ENCODE data around the gene SOX18. TPM values are rescaled to one million over a fixed set of nuclear protein-coding genes. Genes with fewer than 3 reads are reported as not detected.

SOX18 gene
- polyA plus RNA-seq, 1 donor, result 5.3 TPM

Other genes with a start within 250 kb of the SOX18 start
- gene ZBTB46, start 218.4 kb downstream of the SOX18 start, polyA plus RNA-seq, result 4.1 TPM
- not detected for gene ABHD16B, start 188.1 kb downstream of the SOX18 start, polyA plus RNA-seq
- 63.6 TPM for gene TPD52L2, start 184.4 kb downstream of the SOX18 start, polyA plus RNA-seq
- gene DNAJC5, start 154.5 kb downstream of the SOX18 start, polyA plus RNA-seq, result 21.9 TPM
- 54.2 TPM for gene UCKL1, start 93.2 kb downstream of the SOX18 start, polyA plus RNA-seq
- 8.1 TPM for gene ZNF512B, start 79.7 kb downstream of the SOX18 start, polyA plus RNA-seq
- gene SAMD10, start 70.0 kb downstream of the SOX18 start, polyA plus RNA-seq, result 5.0 TPM
- 59.7 TPM for gene PRPF6, start 68.5 kb downstream of the SOX18 start, polyA plus RNA-seq
- gene C20orf204, start 13.5 kb downstream of the SOX18 start, polyA plus RNA-seq, result 1.2 TPM
- 32.6 TPM for gene TCEA2, start 13.6 kb upstream of the SOX18 start, polyA plus RNA-seq
- gene RGS19, start 29.9 kb upstream of the SOX18 start, polyA plus RNA-seq, result 5.9 TPM
- gene OPRL1, start 30.4 kb upstream of the SOX18 start, polyA plus RNA-seq, result 0.81 TPM
- 0.19 TPM for gene LKAAEAR1, start 34.8 kb upstream of the SOX18 start, polyA plus RNA-seq
- not detected for gene NPBWR2, start 57.9 kb upstream of the SOX18 start, polyA plus RNA-seq
- 2.6 TPM for gene MYT1, start 114.8 kb upstream of the SOX18 start, polyA plus RNA-seq
- gene PCMTD2, start 206.1 kb upstream of the SOX18 start, polyA plus RNA-seq, result 83.8 TPM

Measured in large intestine (tissue), 1 donor.